ENCODE measurements around the gene HSPB7. TPM values are rescaled to one million over a fixed set of nuclear protein-coding genes. Genes with fewer than 3 reads are reported as not detected.

The HSPB7 gene
- total and polyA plus RNA-seq, 2 donors (not counting 3 experiments of a cell fraction or from before 2014, with no cell fraction given) = not detected

DNA sequence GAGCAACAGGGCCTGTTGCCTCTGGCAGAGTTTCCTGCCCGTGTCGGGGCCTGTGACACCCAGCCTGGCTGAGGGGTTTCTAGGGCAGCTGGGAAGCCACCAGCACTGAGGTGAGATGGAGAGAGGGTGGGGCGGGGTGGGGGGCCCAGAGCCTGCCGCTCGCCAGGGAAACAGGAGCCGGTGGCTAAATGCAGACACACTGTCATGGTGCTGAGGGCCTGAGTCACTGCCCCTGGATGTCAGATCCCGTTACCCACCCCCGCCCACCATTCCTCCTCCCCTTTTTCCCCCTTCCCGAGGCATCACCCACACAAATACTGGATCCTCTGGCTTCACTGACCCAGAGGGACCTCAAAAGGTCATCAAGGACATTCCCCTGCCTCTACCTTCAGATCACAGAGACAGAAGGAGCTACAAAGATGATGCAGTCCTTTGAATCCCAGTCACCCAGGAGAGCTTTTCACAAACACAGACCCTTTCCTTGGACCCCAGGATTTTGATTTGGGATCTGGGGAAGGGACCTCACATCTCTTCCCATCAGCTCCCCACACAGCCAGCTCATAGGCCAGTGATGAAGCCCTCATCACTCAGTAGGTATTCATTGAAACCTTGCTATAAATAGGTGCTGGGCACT lies 1.9 kb upstream of the HSPB7 start:
- Histone ChIP-seq H3K27me3 (ENCODE audit: control insufficient read depth in 2 of 2, insufficient read depth in 2 of 2, low read length in 2 of 2) (no peaks in the 10 kb centered on the region), H3K9me1 (replicated peaks; ENCODE audit: control insufficient read depth, extremely low read depth, insufficient read depth, low read length) (no peaks in the 10 kb centered on the region), H3K9me3 (replicated peaks; ENCODE audit: control insufficient read depth, insufficient read depth, low read length) (no peaks in the 10 kb centered on the region), H2AFZ (ENCODE audit: low read depth, low read length) (no peak overlapping the region), H3K79me2 (ENCODE audit: control insufficient read depth, insufficient read depth, low read length) (no peaks in the 10 kb centered on the region), H3K27ac (ENCODE audit: insufficient read depth, low read depth, low read length) (no peak overlapping the region), H3K4me3 (replicated peaks in 1 of 3; ENCODE audit: insufficient read depth in 1 of 3, low read depth in 1 of 3, low read length in 3 of 3) (no peak overlapping the region), H3K4me1 (ENCODE audit: control insufficient read depth, extremely low read depth, insufficient read depth, low read length) (no peaks in the 10 kb centered on the region), H3K36me3 (ENCODE audit: control insufficient read depth in 2 of 2, extremely low read depth in 1 of 2, insufficient read depth in 2 of 2, low read length in 2 of 2) (no peaks in the 10 kb centered on the region), H3K9ac (replicated peaks; ENCODE audit: extremely low read depth, insufficient read depth, low read length) (no peak overlapping the region), H3K4me2 (ENCODE audit: insufficient read depth, low read length) (no peak overlapping the region), H4K20me1 (replicated peaks; ENCODE audit: control insufficient read depth, extremely low read depth, insufficient read depth, low read length) (no peaks in the 10 kb centered on the region)
- BruUV-seq (replicated peaks) = no TSS peak
- ChIA-PET CTCF (interaction anchor here (1.0 kb wide), 1 partner anchor 11 kb away, joined by 4 read pairs; no protein-coding TSS in a partner anchor), POLR2A (no interaction called here)
- FAIRE-seq = no peak
- intact Hi-C loops (cut with micrococcal nuclease) (no loop called here), dilution Hi-C loops (cut with MboI; ENCODE audit: extremely low pct_ligation_motif_present, low sequenced_read_pairs) (no loop called here)
- DNase-seq (ENCODE audit: low read depth, low spot score) = no peak
- TF ChIP-seq POLR2AphosphoS5 (IDR thresholded peaks at IDR 0.05; ENCODE audit: insufficient read depth, low read depth, low read length) (no peak), EZH2 (IDR thresholded peaks at IDR 0.05; ENCODE audit: borderline replicate concordance, low read depth, low read length, severe bottlenecking) (no peak), GATA2 (IDR thresholded peaks at IDR 0.05; ENCODE audit: insufficient read depth, insufficient read length, low read depth, low read length) (no peak), MYC (IDR thresholded peaks at IDR 0.05; ENCODE audit: low read depth, low read length) (no peak), JUN (IDR thresholded peaks at IDR 0.05; ENCODE audit: borderline replicate concordance, insufficient read depth, insufficient read length, low read depth) (no peak), POLR2A (IDR thresholded peaks at IDR 0.05; ENCODE audit: low read depth, low read length) (no peak), FOS (IDR thresholded peaks at IDR 0.05; ENCODE audit: borderline replicate concordance, insufficient read depth, low read length) (no peak)
- TF ChIP-seq, protein P1, sequence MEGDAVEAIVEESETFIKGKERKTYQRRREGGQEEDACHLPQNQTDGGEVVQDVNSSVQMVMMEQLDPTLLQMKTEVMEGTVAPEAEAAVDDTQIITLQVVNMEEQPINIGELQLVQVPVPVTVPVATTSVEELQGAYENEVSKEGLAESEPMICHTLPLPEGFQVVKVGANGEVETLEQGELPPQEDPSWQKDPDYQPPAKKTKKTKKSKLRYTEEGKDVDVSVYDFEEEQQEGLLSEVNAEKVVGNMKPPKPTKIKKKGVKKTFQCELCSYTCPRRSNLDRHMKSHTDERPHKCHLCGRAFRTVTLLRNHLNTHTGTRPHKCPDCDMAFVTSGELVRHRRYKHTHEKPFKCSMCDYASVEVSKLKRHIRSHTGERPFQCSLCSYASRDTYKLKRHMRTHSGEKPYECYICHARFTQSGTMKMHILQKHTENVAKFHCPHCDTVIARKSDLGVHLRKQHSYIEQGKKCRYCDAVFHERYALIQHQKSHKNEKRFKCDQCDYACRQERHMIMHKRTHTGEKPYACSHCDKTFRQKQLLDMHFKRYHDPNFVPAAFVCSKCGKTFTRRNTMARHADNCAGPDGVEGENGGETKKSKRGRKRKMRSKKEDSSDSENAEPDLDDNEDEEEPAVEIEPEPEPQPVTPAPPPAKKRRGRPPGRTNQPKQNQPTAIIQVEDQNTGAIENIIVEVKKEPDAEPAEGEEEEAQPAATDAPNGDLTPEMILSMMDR (IDR thresholded peaks at IDR 0.05; ENCODE audit: extremely low read depth in 1 of 2, insufficient read depth in 1 of 2, low read depth in 1 of 2, low read length in 2 of 2) = no peak
- TF ChIP-seq, protein P2, sequence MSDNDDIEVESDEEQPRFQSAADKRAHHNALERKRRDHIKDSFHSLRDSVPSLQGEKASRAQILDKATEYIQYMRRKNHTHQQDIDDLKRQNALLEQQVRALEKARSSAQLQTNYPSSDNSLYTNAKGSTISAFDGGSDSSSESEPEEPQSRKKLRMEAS (IDR thresholded peaks at IDR 0.05; ENCODE audit: insufficient read depth, insufficient read length) = no peak

Data from endothelial cell of umbilical vein (primary cell).